Stimulated activated CD8-positive, alpha-beta memory T cell treated with anti-CD3 and anti-CD28 coated beads, Interleukin-15, amount 100 ng/mL, for 24 hours (primary cell): ENCODE results near the gene INMT.
A peak's percentile ranks its signal among the peaks of the same experiment; 100 is the strongest.

Experiments
- DNase-seq: peaks from one replicate; pipeline ENCODE4 v3.0.0-alpha.2; 2020; ENCODE audit warnings: low read depth

The INMT gene

GRCh38 chr7:30752979-30753378, 1.0 kb downstream of the INMT start:
- no peak for DNase-seq

- no peak for DNase-seq
Observed at GRCh38 chr7:30754315-30754877, 2.5 kb downstream of the INMT start.

- DNase-seq = no peak
Observed at GRCh38 chr7:30755384-30756154, 3.6 kb downstream of the INMT start.

GRCh38 chr7:30757342-30757692, 5.4 kb downstream of the INMT start:
- no peak for DNase-seq

- no peak for DNase-seq
Observed at GRCh38 chr7:30760514-30761213, 8.7 kb downstream of the INMT start.

GRCh38 chr7:30761214-30762156, 9.6 kb downstream of the INMT start:
- DNase-seq = no peak

- no peak for DNase-seq
Observed at GRCh38 chr7:30764030-30764975, 12.4 kb downstream of the INMT start.

GRCh38 chr7:30765408-30765807, 13.5 kb downstream of the INMT start:
- DNase-seq = no peak

GRCh38 chr7:30770845-30771173, 18.9 kb downstream of the INMT start:
- no peak for DNase-seq

GRCh38 chr7:30771174-30771879, 19.4 kb downstream of the INMT start, which contains the start of gene MINDY4:
TSS of gene MINDY4 (plus strand) at chr7:30771417. CDS start at chr7:30771494, 77 bp downstream.
- peak; percentile 28 for DNase-seq

GRCh38 chr7:30771880-30772425, 20.0 kb downstream of the INMT start:
- DNase-seq = no peak

- DNase-seq = no peak
Observed at GRCh38 chr7:30772984-30773383, 21.0 kb downstream of the INMT start.

- no peak for DNase-seq
Observed at GRCh38 chr7:30775992-30776391, 24.1 kb downstream of the INMT start.

- DNase-seq = no peak
Observed at GRCh38 chr7:30776971-30777370, 25.0 kb downstream of the INMT start.

GRCh38 chr7:30778255-30779025, 26.5 kb downstream of the INMT start:
- DNase-seq = no peak

GRCh38 chr7:30779574-30779973, 27.6 kb downstream of the INMT start:
- DNase-seq = no peak

- no peak for DNase-seq
Observed at GRCh38 chr7:30780941-30781340, 29.0 kb downstream of the INMT start.

GRCh38 chr7:30782690-30783089, 30.8 kb downstream of the INMT start:
- no peak for DNase-seq

GRCh38 chr7:30785786-30786185, 33.9 kb downstream of the INMT start:
- DNase-seq = no peak
